IMR-90 (cell line): ENCODE data around the gene ADGRG6.

Experiments
- CTCF ChIP-seq: conservative IDR thresholded peaks from 2 replicates; pipeline ENCODE4 v1.5.1; 2012; ENCODE audit warnings: mild to moderate bottlenecking, low read depth, low read length, improper control_type of control experiment
- POLR2A ChIP-seq: IDR thresholded peaks from 2 replicates; pipeline ENCODE4 v1.6.1; 2012; ENCODE audit warnings: mild to moderate bottlenecking, low read depth, low read length

GRCh38 chr6:142408409-142408808, 106.6 kb downstream of the ADGRG6 start:
- TF ChIP-seq CTCF: no peak
- TF ChIP-seq POLR2A: no peak
